ENCODE measurements around the gene NRSN1. TPM values are rescaled to one million over a fixed set of nuclear protein-coding genes. Genes with fewer than 3 reads are reported as not detected.
A peak's percentile ranks its signal among the peaks of the same experiment; 100 is the strongest.

NRSN1 gene
- total RNA-seq, 1 experiment from 2014 or later: not detected

DNA sequence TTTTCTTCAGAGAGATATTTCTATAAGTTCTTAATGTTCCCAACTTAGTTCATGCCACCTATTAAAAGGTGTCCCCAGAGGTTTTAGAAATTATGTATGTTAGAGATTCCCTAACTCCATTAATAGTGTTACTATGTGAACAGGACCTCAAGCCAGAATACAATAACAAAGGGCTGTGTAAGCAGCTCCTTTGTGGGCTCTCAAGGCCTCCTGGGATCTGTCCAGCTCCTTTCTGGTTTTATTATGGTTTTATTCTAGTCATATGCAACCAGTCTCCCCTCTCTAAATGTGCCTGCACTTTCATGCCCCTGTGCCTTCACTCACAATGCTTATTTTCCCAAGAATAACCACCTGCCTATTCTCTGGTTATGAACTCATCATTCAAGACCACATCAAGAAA is 22.7 kb downstream of the NRSN1 start:
- Histone ChIP-seq H2BK5ac (ENCODE audit: insufficient read length, low read length) (no peak overlapping the region), H3K18ac (ENCODE audit: insufficient read length, low read depth, low read length) (no peak overlapping the region), H4K8ac (replicated peaks; ENCODE audit: insufficient read length, low read depth, low read length) (no peak overlapping the region), H3K23me2 (ENCODE audit: insufficient read length, low read depth, low read length, poor library complexity, severe bottlenecking) (no peaks in the 10 kb centered on the region), H2AK5ac (ENCODE audit: insufficient read length, low read length) (no peak overlapping the region), H3K9me3 (ENCODE audit: control insufficient read depth, low read depth, low read length) (no peaks in the 10 kb centered on the region), H3K23ac (ENCODE audit: insufficient read length, low read depth, low read length) (no peak overlapping the region), H2BK120ac (ENCODE audit: low read depth, low read length, poor library complexity, severe bottlenecking) (no peak overlapping the region), H2BK20ac (ENCODE audit: low read depth, low read length, poor library complexity, severe bottlenecking) (no peak overlapping the region), H2BK12ac (ENCODE audit: insufficient read length, low read depth, low read length) (no peak overlapping the region), H3K14ac (ENCODE audit: insufficient read depth, low read length) (no peak overlapping the region), H2BK15ac (ENCODE audit: low read depth, low read length) (no peak overlapping the region), H4K5ac (ENCODE audit: insufficient read length, low read depth, low read length) (no peak overlapping the region), H4K91ac (ENCODE audit: insufficient read length, low read depth, low read length) (no peak overlapping the region), H3K79me2 (ENCODE audit: insufficient read depth, low read length) (no peaks in the 10 kb centered on the region), H3T11ph (ENCODE audit: low read length) (no peak overlapping the region), H3K27me3 (ENCODE audit: insufficient read depth, low read length) (no peaks in the 10 kb centered on the region), H3K4me1 (ENCODE audit: insufficient read depth, low read length) (no peaks in the 10 kb centered on the region), H3K4me2 (ENCODE audit: insufficient read depth, insufficient read length, low read length) (no peak overlapping the region), H3K79me1 (ENCODE audit: insufficient read depth, low read depth, low read length, poor library complexity, severe bottlenecking) (no peaks in the 10 kb centered on the region), H4K20me1 (ENCODE audit: control insufficient read depth, insufficient read depth, insufficient read length) (no peaks in the 10 kb centered on the region), H3K4ac (ENCODE audit: low read depth, low read length) (no peak overlapping the region), H3K9ac (ENCODE audit: extremely low read depth, insufficient read length, low read length) (no peak overlapping the region), H3K27ac (ENCODE audit: insufficient read length, low read depth, low read length) (no peak overlapping the region), H3K56ac (ENCODE audit: insufficient read length, low read depth, low read length) (no peak overlapping the region), H2AFZ (ENCODE audit: low read length) (no peak overlapping the region)
- no peak for DNase-seq
- Mint-ChIP-seq H3K27me3 (ENCODE audit: low read depth) (no peaks in the 10 kb centered on the region; the same call in 1 of the 2 replicates), H3K36me3 (ENCODE audit: insufficient read depth in 1 of 3, low read depth in 3 of 3) (no peaks in the 10 kb centered on the region), H3K9me3 (peaks cover 0 to 5% of the 10 kb centered on the region in 2 experiments; a peak in 1 of 5 replicates), H3K4me1 (peaks cover 0 to 4% of the 10 kb centered on the region in 2 experiments; a peak in 2 of 4 replicates), H3K27ac (peak overlapping the region in 1 of 3 experiments; percentile 3; a peak in 1 of 7 replicates), H3K4me3 (no peak overlapping the region)
- TF ChIP-seq, protein P1, sequence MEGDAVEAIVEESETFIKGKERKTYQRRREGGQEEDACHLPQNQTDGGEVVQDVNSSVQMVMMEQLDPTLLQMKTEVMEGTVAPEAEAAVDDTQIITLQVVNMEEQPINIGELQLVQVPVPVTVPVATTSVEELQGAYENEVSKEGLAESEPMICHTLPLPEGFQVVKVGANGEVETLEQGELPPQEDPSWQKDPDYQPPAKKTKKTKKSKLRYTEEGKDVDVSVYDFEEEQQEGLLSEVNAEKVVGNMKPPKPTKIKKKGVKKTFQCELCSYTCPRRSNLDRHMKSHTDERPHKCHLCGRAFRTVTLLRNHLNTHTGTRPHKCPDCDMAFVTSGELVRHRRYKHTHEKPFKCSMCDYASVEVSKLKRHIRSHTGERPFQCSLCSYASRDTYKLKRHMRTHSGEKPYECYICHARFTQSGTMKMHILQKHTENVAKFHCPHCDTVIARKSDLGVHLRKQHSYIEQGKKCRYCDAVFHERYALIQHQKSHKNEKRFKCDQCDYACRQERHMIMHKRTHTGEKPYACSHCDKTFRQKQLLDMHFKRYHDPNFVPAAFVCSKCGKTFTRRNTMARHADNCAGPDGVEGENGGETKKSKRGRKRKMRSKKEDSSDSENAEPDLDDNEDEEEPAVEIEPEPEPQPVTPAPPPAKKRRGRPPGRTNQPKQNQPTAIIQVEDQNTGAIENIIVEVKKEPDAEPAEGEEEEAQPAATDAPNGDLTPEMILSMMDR (conservative IDR thresholded peaks at IDR 0.05): no peak
